Mesenchymal stem cell (in vitro differentiated cells and primary cell): Measurements from ENCODE around the gene PKDCC.

Source experiments
- DNase-seq: peaks from one replicate; pipeline ENCODE4 v3.0.0-alpha.2; 2013
- H2AFZ ChIP-seq: one replicate; pipeline ENCODE4 v1.6.1; 2013; ENCODE audit warnings: low read depth, mild to moderate bottlenecking, control low read depth, inconsistent platforms, low read length, moderate library complexity
- H2AK5ac ChIP-seq: 2 replicates; pipeline ENCODE4 v1.6.1; 2013; ENCODE audit warnings: low read length, moderate library complexity, mild to moderate bottlenecking, inconsistent platforms; ENCODE audit not compliant: severe bottlenecking
- H2BK120ac ChIP-seq: one replicate; pipeline ENCODE4 v1.6.1; 2013; ENCODE audit warnings: low read depth, mild to moderate bottlenecking, inconsistent platforms, low read length, moderate library complexity
- H2BK12ac ChIP-seq, 2 experiments: one replicate each; pipeline ENCODE4 v1.6.1; 2013; ENCODE audit warnings: inconsistent platforms in 2 of 2, low read length in 2 of 2, mild to moderate bottlenecking in 2 of 2, moderate library complexity in 2 of 2, control low read depth in 1 of 2
- H2BK15ac ChIP-seq: one replicate; pipeline ENCODE4 v1.6.1; 2013; ENCODE audit warnings: mild to moderate bottlenecking, low read depth, inconsistent platforms; ENCODE audit not compliant: poor library complexity, severe bottlenecking
- H2BK5ac ChIP-seq: 2 replicates; pipeline ENCODE4 v1.6.1; 2013; ENCODE audit warnings: low read depth, mild to moderate bottlenecking, low read length, control low read depth, inconsistent platforms; ENCODE audit not compliant: poor library complexity, severe bottlenecking
- H3K14ac ChIP-seq, 2 experiments: one replicate each; pipeline ENCODE4 v1.6.1; 2013; ENCODE audit warnings: inconsistent platforms in 2 of 2, low read length in 2 of 2, control low read depth in 1 of 2, mild to moderate bottlenecking in 1 of 2, moderate library complexity in 1 of 2
- H3K18ac ChIP-seq, 2 experiments: one replicate each; pipeline ENCODE4 v1.6.1; 2013; ENCODE audit warnings: inconsistent platforms in 2 of 2, low read length in 2 of 2, control low read depth in 1 of 2, low read depth in 1 of 2, mild to moderate bottlenecking in 1 of 2
- H3K23ac ChIP-seq, 2 experiments: one replicate each; pipeline ENCODE4 v1.6.1; 2013; ENCODE audit warnings: inconsistent platforms in 2 of 2, low read length in 2 of 2, mild to moderate bottlenecking in 2 of 2, moderate library complexity in 2 of 2, control low read depth in 1 of 2
- H3K27ac ChIP-seq: 2 replicates; pipeline ENCODE4 v1.5.1; 2013; ENCODE audit warnings: mild to moderate bottlenecking, moderate library complexity, low read length, control low read depth, inconsistent platforms; ENCODE audit not compliant: poor library complexity, severe bottlenecking
- H3K27me3 ChIP-seq, 2 experiments: 2 replicates each; pipeline versions ENCODE4 v1.6.1 to v1.7.0; 2013; ENCODE audit warnings: low read length in 2 of 2, mild to moderate bottlenecking in 2 of 2, moderate library complexity in 2 of 2, control low read depth in 1 of 2, inconsistent platforms in 1 of 2; ENCODE audit not compliant: control insufficient read depth in 1 of 2, insufficient read depth in 1 of 2
- H3K36me3 ChIP-seq, 2 experiments: 2 replicates each; pipeline versions ENCODE4 v1.6.1 to v1.7.0; 2013; ENCODE audit warnings: low read length in 2 of 2, control low read depth in 1 of 2, inconsistent platforms in 1 of 2, low read depth in 1 of 2, mild to moderate bottlenecking in 1 of 2; ENCODE audit not compliant: insufficient read depth in 2 of 2, control insufficient read depth in 1 of 2
- H3K4ac ChIP-seq, 2 experiments: one replicate each; pipeline ENCODE4 v1.6.1; 2013; ENCODE audit warnings: inconsistent platforms in 2 of 2, low read length in 2 of 2, mild to moderate bottlenecking in 2 of 2, moderate library complexity in 2 of 2, control low read depth in 1 of 2, low read depth in 1 of 2
- H3K4me1 ChIP-seq: 2 replicates; pipeline ENCODE4 v1.6.1; 2013; ENCODE audit warnings: low read depth, low read length, control low read depth; ENCODE audit not compliant: control insufficient read depth, insufficient read depth
- H3K4me2 ChIP-seq: 2 replicates; pipeline ENCODE4 v1.6.1; 2013; ENCODE audit warnings: low read length, mild to moderate bottlenecking, inconsistent platforms; ENCODE audit not compliant: poor library complexity, severe bottlenecking
- H3K4me3 ChIP-seq, 2 experiments: 2 replicates each; pipeline versions ENCODE4 v1.5.1 to v1.7.0; 2013; ENCODE audit warnings: low read length in 2 of 2, mild to moderate bottlenecking in 2 of 2, control low read depth in 1 of 2, low read depth in 1 of 2; ENCODE audit not compliant: insufficient read depth in 1 of 2
- H3K79me1 ChIP-seq: replicated peaks from 2 replicates; pipeline ENCODE4 v1.6.1; 2013; ENCODE audit warnings: mild to moderate bottlenecking, control low read depth, low read length, inconsistent platforms; ENCODE audit not compliant: poor library complexity, severe bottlenecking
- H3K9ac ChIP-seq: 2 replicates; pipeline ENCODE4 v1.7.0; 2013; ENCODE audit warnings: mild to moderate bottlenecking, low read length, moderate library complexity
- H3K9me3 ChIP-seq: 2 replicates; pipeline ENCODE4 v1.7.0; 2013; ENCODE audit warnings: mild to moderate bottlenecking, low read length; ENCODE audit not compliant: control insufficient read depth
- H4K8ac ChIP-seq: one replicate; pipeline ENCODE4 v1.6.1; 2013; ENCODE audit warnings: inconsistent platforms, mild to moderate bottlenecking, low read length, moderate library complexity
- H4K91ac ChIP-seq: one replicate; pipeline ENCODE4 v1.6.1; 2013; ENCODE audit warnings: mild to moderate bottlenecking, low read length, inconsistent platforms
- WGBS: methylation state at CpG from one replicate; pipeline ENCODE4 v1.1.7; 2013; ENCODE audit warnings: mixed read lengths; 5-methylcytosine and 5-hydroxymethylcytosine counted together

The PKDCC gene

DNA sequence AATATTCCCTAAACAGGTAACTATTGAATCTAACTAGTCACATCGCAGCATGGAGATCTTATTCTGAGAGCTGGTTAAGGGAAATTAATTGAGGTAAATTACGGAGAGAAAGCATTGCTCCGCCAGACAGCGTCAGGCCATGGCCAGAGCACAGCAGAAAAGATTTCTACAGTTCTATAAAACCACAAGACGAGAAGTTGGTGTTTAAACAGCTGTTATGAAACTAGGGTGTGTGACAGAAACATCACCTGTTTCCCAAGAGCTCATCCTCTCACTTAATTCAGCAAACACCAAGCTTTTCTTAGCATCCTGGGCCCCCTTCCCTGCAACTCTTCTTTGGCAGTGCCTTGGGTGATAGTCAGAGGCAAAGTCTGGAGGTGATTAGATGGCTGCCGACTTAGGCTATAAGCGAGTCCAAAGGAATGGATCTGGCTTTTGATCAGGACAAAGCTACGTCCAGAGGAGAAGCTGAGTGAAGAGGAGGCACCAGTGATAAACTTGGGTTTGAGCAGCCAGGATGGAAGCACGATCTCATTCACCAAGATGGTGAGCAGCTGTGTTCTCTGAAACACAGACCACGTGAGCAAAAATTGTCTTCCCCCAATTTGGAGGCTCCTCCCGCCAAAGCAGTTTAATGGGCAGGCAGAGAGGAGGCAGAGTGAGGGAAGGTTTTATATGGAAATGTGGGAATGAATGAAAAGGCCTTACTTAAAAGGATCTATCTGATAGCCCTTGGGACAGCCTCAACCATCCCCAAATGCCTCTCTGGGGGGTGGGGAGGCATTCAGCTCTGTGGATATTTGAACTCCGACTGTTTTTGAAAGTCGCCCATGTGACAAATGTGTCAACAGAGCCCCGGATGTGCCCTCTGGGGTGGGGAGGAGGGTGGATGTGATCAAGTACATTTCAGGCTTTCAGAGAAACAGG, 57.8 kb downstream of the PKDCC start:
- Histone ChIP-seq H3K9ac (no peak overlapping the region), H3K23ac (no peak overlapping the region), H3K79me1 (no peaks in the 10 kb centered on the region), H2AK5ac (peak overlapping the region; percentile 52), H3K14ac (peak overlapping the region in 1 of 2 experiments; percentile 51), H3K4me3 (no peak overlapping the region), H3K27ac (no peak overlapping the region), H3K18ac (peak overlapping the region in 1 of 2 experiments; percentile 45), H4K91ac (no peak overlapping the region), H3K9me3 (no peaks in the 10 kb centered on the region), H2AFZ (no peak overlapping the region), H3K36me3 (no peaks in the 10 kb centered on the region), H3K4me2 (no peak overlapping the region), H2BK5ac (no peak overlapping the region), H2BK120ac (peak overlapping the region; percentile 9), H4K8ac (peak overlapping the region; percentile 19), H3K27me3 (no peaks in the 10 kb centered on the region), H2BK15ac (no peak overlapping the region), H2BK12ac (no peak overlapping the region), H3K4me1 (peaks cover 21% of the 10 kb centered on the region), H3K4ac (peak overlapping the region in 1 of 2 experiments; percentile 10)
- no peak for DNase-seq
- WGBS, result 81% methylated on average over 13 of the region's 14 CpGs

DNA sequence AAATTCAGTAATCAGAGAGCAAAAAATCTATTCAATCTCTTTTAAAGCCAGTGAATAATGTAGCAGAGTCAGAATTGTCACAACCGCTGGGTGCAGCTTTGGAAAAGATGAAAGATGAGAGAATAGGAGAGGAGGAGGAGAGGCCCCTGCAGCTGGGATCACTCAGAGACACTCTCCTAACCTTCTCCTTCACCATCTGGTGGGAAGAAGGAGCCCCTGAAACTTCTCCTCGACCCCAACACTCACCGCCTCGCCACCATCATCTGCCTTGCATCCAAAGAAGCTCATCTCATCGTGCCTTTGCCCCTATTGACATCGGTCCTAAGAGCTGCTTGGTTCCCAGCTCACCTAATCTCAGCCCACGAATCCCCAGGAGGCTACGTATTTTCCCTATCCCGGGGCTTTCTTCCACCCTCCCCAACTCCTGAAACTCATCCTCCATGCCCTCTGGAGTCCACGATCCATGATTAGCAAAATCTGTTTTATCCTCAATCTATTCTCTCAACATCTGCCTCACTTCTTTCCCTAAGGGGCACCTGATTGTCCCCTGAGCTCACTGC, 58.5 kb downstream of the PKDCC start:
- H3K4me3 ChIP-seq, result no peak overlapping the region
- no peak overlapping the region for H3K4ac ChIP-seq
- H3K14ac ChIP-seq, result no peak overlapping the region
- H3K27me3 ChIP-seq, result no peaks in the 10 kb centered on the region
- no peak overlapping the region for H4K8ac ChIP-seq
- no peaks in the 10 kb centered on the region for H3K79me1 ChIP-seq
- 89% methylated on average over 9 of the region's 10 CpGs for WGBS
- no peak overlapping the region for H2AFZ ChIP-seq
- H3K23ac ChIP-seq, result no peak overlapping the region
- H3K4me2 ChIP-seq, result no peak overlapping the region
- H4K91ac ChIP-seq, result peak overlapping the region; percentile 77
- no peak overlapping the region for H2BK120ac ChIP-seq
- H3K9me3 ChIP-seq, result no peaks in the 10 kb centered on the region
- no peak overlapping the region for H2BK5ac ChIP-seq
- no peak for DNase-seq
- H3K36me3 ChIP-seq, result no peaks in the 10 kb centered on the region
- no peak overlapping the region for H2BK12ac ChIP-seq
- no peak overlapping the region for H3K9ac ChIP-seq
- no peak overlapping the region for H3K27ac ChIP-seq
- no peak overlapping the region for H2BK15ac ChIP-seq
- H3K4me1 ChIP-seq, result peaks cover 18% of the 10 kb centered on the region
- no peak overlapping the region for H2AK5ac ChIP-seq
- no peak overlapping the region for H3K18ac ChIP-seq

DNA sequence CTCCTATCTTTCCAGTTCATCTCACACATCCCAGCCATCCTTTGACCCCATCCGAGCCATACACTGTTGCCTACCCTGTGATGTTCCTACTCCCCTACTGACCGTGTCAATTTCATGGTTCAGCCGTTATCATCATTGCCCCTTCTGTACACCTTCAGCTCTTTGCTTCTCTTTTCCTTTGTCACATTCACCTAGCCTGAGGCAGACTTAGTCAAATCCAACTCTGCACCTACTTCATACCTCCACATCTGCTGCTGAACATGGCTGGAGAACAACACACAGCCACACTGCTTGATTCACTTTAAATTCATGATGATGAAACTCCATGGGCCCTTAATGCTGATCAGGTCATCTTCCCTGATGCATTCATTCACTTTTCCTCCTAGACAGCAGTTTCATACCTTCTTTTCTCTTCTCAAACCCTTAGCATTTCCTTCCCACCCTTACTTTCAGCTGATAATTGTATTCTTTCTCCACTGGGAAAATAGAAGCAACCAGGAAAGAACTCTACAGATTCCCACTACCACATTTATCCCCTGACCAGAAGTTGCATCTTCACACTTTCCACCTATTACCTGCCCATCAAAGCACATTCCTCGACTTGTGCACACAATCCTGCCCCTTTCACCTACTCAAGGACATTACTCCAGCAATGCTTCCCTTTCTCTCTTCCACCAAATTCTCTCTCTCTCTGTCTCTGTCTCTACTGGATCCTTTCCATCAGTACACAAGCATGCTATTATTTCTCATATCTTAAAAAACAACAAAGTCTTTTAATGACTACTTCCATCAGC, 59.6 kb downstream of the PKDCC start:
- Histone ChIP-seq H3K27ac (no peak overlapping the region), H3K79me1 (no peaks in the 10 kb centered on the region), H3K18ac (no peak overlapping the region), H2AK5ac (no peak overlapping the region), H2AFZ (no peak overlapping the region), H3K27me3 (no peaks in the 10 kb centered on the region), H3K14ac (no peak overlapping the region), H3K4ac (no peak overlapping the region), H2BK12ac (no peak overlapping the region), H2BK15ac (no peak overlapping the region), H3K4me3 (no peak overlapping the region), H3K36me3 (no peaks in the 10 kb centered on the region), H4K8ac (no peak overlapping the region), H2BK5ac (no peak overlapping the region), H3K9me3 (no peaks in the 10 kb centered on the region), H4K91ac (no peak overlapping the region), H3K4me1 (peaks cover 9% of the 10 kb centered on the region), H3K9ac (no peak overlapping the region), H2BK120ac (no peak overlapping the region), H3K23ac (no peak overlapping the region), H3K4me2 (no peak overlapping the region)
- no peak for DNase-seq
- WGBS, result 86% methylated on average over 4 of the region's 4 CpGs
